ENCODE data around the gene ZNF76. TPM values are rescaled to one million over a fixed set of nuclear protein-coding genes. Genes with fewer than 3 reads are reported as not detected.

ZNF76 gene
- polyA plus RNA-seq, 1 of the 3 experiments (the other 2 are of a cell fraction): 19.7 TPM

- TF ChIP-seq MEF2A (IDR thresholded peaks at IDR 0.05; ENCODE audit: borderline replicate concordance, low read depth): no peak
- no peak for TF ChIP-seq IRF3 (IDR thresholded peaks at IDR 0.05; ENCODE audit: low read depth, low read length)
- TF ChIP-seq RXRA (IDR thresholded peaks at IDR 0.05; ENCODE audit: borderline replicate concordance, low read depth): no peak
- no peak for TF ChIP-seq SIN3A (IDR thresholded peaks at IDR 0.05; ENCODE audit: borderline replicate concordance, low read depth, low read length)
- no peak for TF ChIP-seq GATA2 (CRISPR knock-in tag; IDR thresholded peaks at IDR 0.05)
- TF ChIP-seq PBX3 (IDR thresholded peaks at IDR 0.05): no peak
- TF ChIP-seq GABPA (IDR thresholded peaks at IDR 0.05; ENCODE audit: low read depth): no peak
- TF ChIP-seq USF1 (IDR thresholded peaks at IDR 0.05; ENCODE audit: borderline replicate concordance, low read depth): no peak
- TF ChIP-seq JUND (IDR thresholded peaks at IDR 0.05): no peak
- no peak for TF ChIP-seq TEAD4 (IDR thresholded peaks at IDR 0.05; ENCODE audit: borderline replicate concordance, insufficient read depth)
These were observed 14.5 kb downstream of the ZNF76 start (continued) for GRCh38 chr6:35273822-35274559.

GRCh38 chr6:35275744-35276260 is 16.3 kb downstream of the ZNF76 start:
- no peaks in the 10 kb centered on the region; the same call in 1 of the 2 replicates for H3K79me2 ChIP-seq (ENCODE audit: insufficient read depth)
- no peaks in the 10 kb centered on the region for H3K27me3 ChIP-seq (ENCODE audit: insufficient read depth)
- H3K9ac ChIP-seq: no peak overlapping the region
- CTCF ChIA-PET: no interaction called here
- no peaks in the 10 kb centered on the region for H3K9me3 ChIP-seq
- peaks cover 0 to 2% of the 10 kb centered on the region in 2 experiments for H3K36me3 ChIP-seq (replicated peaks in 1 of 2; ENCODE audit: control insufficient read depth in 1 of 2, insufficient read depth in 2 of 2, low read length in 1 of 2)
- DNase-seq: no peak
- peaks cover 8% of the 10 kb centered on the region for H3F3A ChIP-seq (replicated peaks; ENCODE audit: insufficient read depth)
- no peak overlapping the region for H3K4me3 ChIP-seq (ENCODE audit: low read depth in 2 of 2, low read length in 1 of 2)
- 98% methylated on average over 4 of the region's 4 CpGs for WGBS (ENCODE audit: low lambda C conversion rate)
- no peaks in the 10 kb centered on the region for H4K20me1 ChIP-seq (ENCODE audit: insufficient read depth)
- POLR2A ChIA-PET: no interaction called here
- H3K4me2 ChIP-seq: no peak overlapping the region
- TF ChIP-seq TAF1 (IDR thresholded peaks at IDR 0.05; ENCODE audit: borderline replicate concordance, low read depth, low read length) (no peak), RAD21 (IDR thresholded peaks at IDR 0.05; ENCODE audit: low read length) (no peak), POLR2AphosphoS5 (IDR thresholded peaks at IDR 0.05; ENCODE audit: low read depth, low read length) (no peak), PBX3 (IDR thresholded peaks at IDR 0.05) (no peak), ELF1 (IDR thresholded peaks at IDR 0.05) (no peak), CHD2 (IDR thresholded peaks at IDR 0.05; ENCODE audit: low read length, partially characterized antibody) (no peak), CTCF (IDR thresholded peaks at IDR 0.05) (no peak)
- H3K27ac ChIP-seq (ENCODE audit: low read depth in 2 of 2, low read length in 1 of 2): no peak overlapping the region
- no peak overlapping the region for H2AFZ ChIP-seq (ENCODE audit: low read depth)
- H3K9me2 ChIP-seq: no peaks in the 10 kb centered on the region
- H3K4me1 ChIP-seq (ENCODE audit: control insufficient read depth in 1 of 2, insufficient read depth in 2 of 2, low read depth in 1 of 2, low read length in 1 of 2): no peaks in the 10 kb centered on the region

All from SK-N-SH (cell line).